ENCODE results near the gene DHRS13. TPM values are rescaled to one million over a fixed set of nuclear protein-coding genes. Genes with fewer than 3 reads are reported as not detected.
A peak's percentile ranks its signal among the peaks of the same experiment; 100 is the strongest.

The DHRS13 gene
- total RNA-seq, 4 donors from 2014 or later, result 10.6 to 16.2 (median 13.3) TPM

- TF ChIP-seq POLR2A (IDR thresholded peaks at IDR 0.05) (no peak), CTCF (IDR thresholded peaks at IDR 0.05) (no peak)
- Histone ChIP-seq H3K36me3 (no peaks in the 10 kb centered on the region), H3K27ac (no peak overlapping the region), H3K4me3 (replicated peaks in 1 of 3) (no peak overlapping the region), H3K4me1 (peaks cover 11 to 38% of the 10 kb centered on the region in 2 donors), H3K27me3 (no peaks in the 10 kb centered on the region), H3K9me3 (no peaks in the 10 kb centered on the region)
- intact Hi-C loops (cut with DNase I), result no loop called here
- WGBS, 2 donors, result 98 to 99% methylated on average over 5 of the region's 5 CpGs
- DNase-seq, result no peak
Observed at GRCh38 chr17:28899212-28899815, 3.6 kb downstream of the DHRS13 start.

GRCh38 chr17:28898527-28898955, 4.3 kb downstream of the DHRS13 start:
- Histone ChIP-seq H3K27ac (peak overlapping the region in 1 of 3 donors; percentile 80), H3K36me3 (no peaks in the 10 kb centered on the region), H3K9me3 (no peaks in the 10 kb centered on the region), H3K27me3 (no peaks in the 10 kb centered on the region), H3K4me3 (replicated peaks in 1 of 3) (no peak overlapping the region), H3K4me1 (peaks cover 11 to 41% of the 10 kb centered on the region in 2 donors)
- DNase-seq, result no peak
- TF ChIP-seq CTCF (IDR thresholded peaks at IDR 0.05), result no peak
- intact Hi-C loops (cut with DNase I), result no loop called here
- 88 to 90% methylated on average over 12 of the region's 12 CpGs for WGBS, 2 donors

GRCh38 chr17:28897769-28898526, 4.9 kb downstream of the DHRS13 start:
- intact Hi-C loops (cut with DNase I), result no loop called here
- TF ChIP-seq CTCF (IDR thresholded peaks at IDR 0.05) (no peak), POLR2A (IDR thresholded peaks at IDR 0.05) (no peak)
- H3K4me1 ChIP-seq, result peaks cover 7 to 35% of the 10 kb centered on the region in 2 donors
- H3K36me3 ChIP-seq, result no peaks in the 10 kb centered on the region
- H3K27ac ChIP-seq, result peak overlapping the region; percentile 72 to 97 (median 80)
- no peaks in the 10 kb centered on the region for H3K9me3 ChIP-seq
- H3K27me3 ChIP-seq, result no peaks in the 10 kb centered on the region
- peak overlapping the region; percentile 46 to 95 (median 90) for H3K4me3 ChIP-seq (replicated peaks in 1 of 3)
- DNase-seq, result no peak
- 39 to 52% methylated on average over 11 to 14 of the region's 23 CpGs for WGBS, 2 donors

GRCh38 chr17:28896884-28897768, 5.8 kb downstream of the DHRS13 start, which contains the start of gene FLOT2:
Gene FLOT2, minus strand, starts transcription at chr17:28897733. Its CDS starts 159 bp downstream, at chr17:28897574.
- Histone ChIP-seq H3K9me3 (no peaks in the 10 kb centered on the region), H3K4me1 (peaks cover 12 to 37% of the 10 kb centered on the region in 2 donors), H3K27ac (peak within 1 kb of the TSS; percentile 72 to 97 (median 80)), H3K36me3 (no peaks in the 10 kb centered on the region), H3K4me3 (replicated peaks in 1 of 3) (peak within 1 kb of the TSS; percentile 46 to 95 (median 90)), H3K27me3 (no peaks in the 10 kb centered on the region)
- 0 to 1% methylated on average over 30 to 31 of the region's 73 CpGs for WGBS, 2 donors
- TF ChIP-seq CTCF (IDR thresholded peaks at IDR 0.05), result peak in 5 of 6 experiments; percentile 9 to 38 (median 25)
- peak in 1 of 2 donors; percentile 69 for TF ChIP-seq POLR2A (IDR thresholded peaks at IDR 0.05)
- intact Hi-C loops (cut with DNase I), result no loop called here
- DNase-seq, result peak; percentile 63
